GM21576 (cell line): ENCODE data around the gene POLD3.

Source experiments
- ATAC-seq: cut with Tn5 transposase; IDR thresholded peaks from one replicate; pipeline ENCODE4 v1.9.1; 2021; ENCODE audit warnings: mild to moderate bottlenecking, moderate library complexity; ENCODE audit not compliant: unreplicated experiment

The POLD3 gene, protein sequence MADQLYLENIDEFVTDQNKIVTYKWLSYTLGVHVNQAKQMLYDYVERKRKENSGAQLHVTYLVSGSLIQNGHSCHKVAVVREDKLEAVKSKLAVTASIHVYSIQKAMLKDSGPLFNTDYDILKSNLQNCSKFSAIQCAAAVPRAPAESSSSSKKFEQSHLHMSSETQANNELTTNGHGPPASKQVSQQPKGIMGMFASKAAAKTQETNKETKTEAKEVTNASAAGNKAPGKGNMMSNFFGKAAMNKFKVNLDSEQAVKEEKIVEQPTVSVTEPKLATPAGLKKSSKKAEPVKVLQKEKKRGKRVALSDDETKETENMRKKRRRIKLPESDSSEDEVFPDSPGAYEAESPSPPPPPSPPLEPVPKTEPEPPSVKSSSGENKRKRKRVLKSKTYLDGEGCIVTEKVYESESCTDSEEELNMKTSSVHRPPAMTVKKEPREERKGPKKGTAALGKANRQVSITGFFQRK

DNA sequence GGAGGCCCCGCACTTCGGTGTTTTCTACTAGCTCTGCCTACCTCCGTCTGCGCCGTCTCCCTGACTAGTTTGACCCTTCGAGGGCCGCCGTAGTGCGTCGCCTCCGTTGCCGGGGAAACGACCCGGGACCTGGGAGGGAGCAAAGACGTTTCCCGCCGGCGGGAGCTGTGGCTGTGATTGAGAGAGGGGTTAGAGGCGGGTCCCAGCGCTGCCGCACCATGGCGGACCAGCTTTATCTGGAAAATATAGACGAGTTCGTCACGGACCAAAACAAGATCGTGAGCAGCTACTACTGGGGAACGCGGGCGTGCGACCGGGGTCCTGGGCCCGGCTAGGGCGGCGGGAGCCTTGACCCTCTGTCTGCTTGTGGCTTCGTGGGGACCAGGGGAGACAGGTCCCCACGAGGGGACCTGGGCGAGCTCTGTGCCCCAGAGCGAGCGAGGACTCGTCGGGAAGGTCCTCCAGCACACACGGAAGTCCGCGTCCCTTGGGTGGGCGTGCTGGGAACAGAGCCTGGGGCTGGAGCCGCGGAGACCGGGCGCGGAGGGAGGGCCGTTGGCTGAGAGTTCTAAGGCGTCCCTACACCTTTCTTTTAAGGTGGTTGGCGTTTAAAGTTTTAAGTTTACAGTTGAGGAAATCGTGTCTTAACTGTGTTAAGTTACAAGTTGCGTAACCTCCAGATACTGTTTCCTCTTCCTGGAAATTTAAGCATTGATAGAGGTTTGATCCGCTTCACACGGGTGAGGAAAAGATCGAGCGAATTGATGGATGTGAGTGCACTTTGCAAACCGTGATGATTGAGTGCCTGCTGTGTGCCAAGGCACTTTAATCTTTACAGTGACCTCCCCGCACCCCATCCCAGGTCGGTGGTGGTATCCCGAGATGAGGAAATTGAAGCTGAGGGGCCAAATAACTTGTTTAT is at the start of gene POLD3:
POLD3 (plus strand) TSS at position 142 of the 922 bp plus-strand sequence; CDS start at position 219, 77 bp downstream.
- peak; percentile 94 for ATAC-seq

DNA sequence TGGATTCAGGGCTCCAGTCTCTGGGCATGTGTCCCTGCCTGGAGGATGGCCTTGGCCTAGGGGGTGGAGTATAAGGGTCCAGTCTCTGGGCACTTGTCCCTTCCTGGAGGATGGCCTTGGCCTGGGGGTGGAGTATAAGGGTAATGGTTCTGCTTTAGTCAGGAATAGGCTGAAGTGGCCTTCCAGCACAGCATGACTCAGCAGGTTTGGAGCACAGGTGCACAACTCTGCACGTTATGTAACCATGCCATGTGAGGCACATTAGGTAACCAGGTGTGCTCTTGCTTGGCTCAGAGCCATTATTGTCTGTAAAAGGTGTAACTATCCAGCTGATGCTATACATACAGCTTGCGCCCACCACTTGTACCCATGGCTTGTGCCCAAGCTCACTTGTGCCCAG is 48.4 kb upstream of the POLD3 start:
- no peak for ATAC-seq

DNA sequence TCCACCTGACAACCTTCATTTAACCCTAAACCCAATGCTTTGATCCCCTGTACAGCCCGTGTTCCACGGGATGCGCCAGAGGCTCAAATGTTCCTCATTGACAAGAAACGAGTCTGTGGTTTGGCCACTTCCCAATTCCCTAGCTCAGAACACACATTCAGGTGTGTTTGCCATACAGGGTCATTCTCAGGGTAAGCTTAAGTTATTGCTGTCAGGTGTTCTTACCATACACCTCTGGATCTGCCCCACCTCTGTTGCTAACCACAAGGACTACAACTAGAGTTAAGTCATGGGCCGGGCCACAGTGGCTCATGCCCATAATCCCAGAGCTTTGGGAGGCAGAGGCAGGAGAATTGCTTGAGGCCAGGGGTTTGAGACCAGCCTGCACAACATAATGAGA is 45.6 kb upstream of the POLD3 start:
- ATAC-seq: no peak

DNA sequence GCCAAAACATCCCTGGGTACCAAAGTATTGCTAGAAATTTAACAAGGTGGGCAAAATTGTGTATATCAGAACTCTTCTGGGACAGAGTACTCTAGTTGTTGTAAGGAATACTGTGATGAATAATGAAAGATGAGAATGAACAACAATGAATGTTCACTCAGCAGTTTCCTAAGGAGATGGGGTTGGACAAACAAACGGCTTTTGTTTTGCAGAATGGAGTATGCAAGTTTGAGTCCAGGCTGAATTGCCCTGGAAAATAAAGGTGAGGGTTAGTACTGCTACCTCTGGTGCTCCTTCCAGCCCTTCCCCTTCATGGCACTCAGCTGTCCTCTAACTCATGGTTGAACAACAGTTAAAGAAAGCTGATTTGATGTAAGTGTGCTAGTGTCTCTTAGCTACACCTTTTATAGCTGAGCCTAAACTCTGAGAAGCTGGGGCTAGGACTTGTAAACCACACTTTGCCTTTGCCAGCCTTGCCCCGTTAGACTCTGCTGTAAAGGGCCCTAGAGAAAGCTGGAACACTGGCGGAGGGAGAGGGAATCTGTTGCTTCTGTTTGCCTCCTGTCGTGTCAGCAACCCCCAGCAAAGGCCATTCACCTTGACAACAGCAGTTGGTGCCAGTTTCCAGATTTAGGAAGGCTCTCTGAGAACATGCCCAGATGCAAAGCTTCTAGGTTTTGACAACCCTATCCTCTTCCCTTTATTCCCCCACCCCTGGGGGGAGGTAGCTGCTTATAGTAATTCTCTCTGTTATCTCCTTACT is 41.2 kb upstream of the POLD3 start:
- no peak for ATAC-seq

DNA sequence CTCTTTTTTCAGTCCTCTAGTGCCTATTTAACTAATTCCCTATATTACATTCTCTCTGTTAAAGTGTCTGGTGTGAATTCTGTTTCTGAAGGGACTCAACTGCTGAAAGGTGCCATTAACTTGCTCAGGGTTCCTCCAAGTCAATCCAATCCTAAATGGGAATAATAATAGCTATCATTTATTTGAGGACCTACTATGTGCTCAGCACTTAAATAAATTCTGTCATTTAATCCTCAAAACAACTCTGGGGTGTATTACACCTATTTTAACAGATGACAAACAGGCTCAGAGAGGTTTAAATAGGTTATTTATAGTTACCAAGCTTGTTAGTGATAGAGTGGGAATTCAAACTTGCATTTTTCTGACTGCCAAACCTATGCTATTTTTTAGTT is 40.6 kb upstream of the POLD3 start:
- ATAC-seq: no peak

DNA sequence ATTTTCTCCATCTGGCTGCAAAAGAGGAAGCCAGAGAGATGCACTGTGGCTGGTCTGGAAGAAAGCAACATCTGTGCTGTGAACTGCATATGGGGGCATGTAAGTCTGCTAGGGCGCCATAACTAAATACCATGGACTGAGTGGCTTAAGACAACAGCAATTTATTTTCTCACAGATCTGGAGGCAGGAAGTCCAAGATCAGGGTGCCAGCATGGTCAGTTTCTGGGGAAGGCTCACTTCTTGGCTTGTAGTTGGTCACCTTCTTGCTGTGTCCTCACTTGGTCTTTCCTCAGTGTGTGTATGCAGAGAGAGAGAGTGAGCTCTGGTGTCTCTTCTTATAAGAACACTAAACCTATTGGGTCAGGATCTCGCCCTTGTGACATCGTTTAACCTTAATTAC is 34.9 kb upstream of the POLD3 start:
- ATAC-seq: no peak

DNA sequence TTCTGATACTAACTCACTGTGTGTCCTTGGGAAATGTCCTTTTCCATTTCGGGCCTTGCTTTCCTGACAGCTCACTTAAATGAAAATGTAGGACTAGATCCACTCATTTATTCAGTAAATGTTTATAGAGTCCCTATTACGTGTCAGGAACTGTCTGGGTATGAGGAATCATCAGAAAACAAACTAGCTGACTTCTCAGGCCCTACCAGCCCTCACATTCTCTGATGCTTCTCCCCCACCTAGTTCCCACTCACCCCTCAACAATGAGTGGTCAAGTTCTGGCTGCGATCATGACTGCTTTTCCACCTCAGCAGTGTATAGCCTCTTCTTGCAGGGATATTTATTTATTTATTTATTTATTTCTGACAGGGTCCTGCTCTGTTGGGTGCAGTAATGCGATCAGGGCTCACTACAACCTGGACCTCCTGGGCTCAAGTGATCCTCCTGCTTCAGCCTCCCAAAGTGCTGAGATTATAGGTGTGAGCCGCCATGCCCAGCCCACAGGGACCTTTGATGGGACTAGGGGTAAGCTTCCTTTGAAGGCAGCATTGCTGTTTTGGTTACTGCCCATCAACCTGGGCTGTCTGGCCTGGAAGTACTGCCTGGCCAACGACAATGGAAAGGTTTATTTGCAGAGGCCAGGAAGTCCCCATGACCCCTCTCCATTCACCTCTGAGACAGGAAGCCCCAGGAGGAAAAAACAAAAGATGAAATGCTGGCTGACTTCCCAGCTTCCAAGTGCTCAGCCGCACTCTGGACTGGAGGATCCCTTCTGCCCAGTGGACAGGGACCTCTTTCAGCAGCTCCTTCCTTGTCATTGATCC is 33.1 kb upstream of the POLD3 start:
- no peak for ATAC-seq

DNA sequence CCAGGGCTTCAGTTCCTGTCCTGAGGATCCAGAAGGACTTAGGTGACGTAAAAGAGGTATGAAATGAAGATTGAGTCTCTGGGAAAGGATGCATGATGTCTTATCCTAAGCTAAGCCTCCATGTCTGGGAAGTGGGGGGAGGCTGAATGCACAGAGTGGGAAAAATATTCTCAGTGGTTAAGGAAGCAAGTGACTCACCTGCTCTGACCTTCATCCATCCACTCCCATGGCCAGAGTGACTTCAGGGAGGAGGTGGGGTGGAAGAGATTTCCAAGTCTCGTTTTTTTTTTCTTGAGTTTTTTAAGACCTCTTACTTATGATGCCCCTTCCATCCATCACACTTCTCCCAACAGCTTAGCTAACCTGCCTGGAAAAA is 32.5 kb upstream of the POLD3 start:
- no peak for ATAC-seq

DNA sequence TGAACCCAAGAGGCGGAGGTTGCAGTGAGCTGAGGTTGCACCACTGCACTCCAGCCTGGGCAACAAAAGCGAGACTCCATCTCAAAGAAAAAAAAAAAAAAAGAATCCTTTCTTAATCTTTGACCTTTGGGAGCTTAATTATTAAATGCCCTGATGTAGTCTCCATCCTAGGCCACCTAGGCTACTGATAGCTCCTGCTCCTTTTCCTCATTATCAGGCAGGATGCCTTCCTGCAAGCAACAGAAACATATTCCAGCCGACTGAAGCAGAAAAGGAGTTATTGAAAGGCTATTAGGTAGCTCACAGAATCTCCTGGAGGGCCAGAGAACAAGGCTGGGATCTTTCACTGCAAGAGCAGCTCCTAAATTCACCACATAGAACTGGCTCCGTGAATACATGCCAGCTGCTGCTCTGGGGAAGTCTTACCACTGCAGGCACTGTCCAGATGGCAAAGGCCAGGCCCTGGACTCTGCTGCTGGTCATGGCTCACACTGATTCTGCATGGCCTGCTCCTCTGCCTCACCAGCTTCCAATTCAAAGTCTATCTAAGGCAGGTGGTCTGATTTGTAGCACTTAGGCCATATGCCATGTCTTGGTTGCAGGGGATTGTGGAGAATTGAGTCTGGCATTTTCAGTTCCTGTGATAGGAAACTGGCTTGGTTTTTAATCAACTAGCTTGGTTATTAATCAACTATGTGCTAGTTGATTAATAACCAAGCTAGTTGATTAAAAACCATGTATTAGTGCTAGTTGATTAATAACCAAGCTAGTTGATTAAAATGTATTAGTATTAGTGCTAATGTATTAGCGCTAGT is 26.0 kb upstream of the POLD3 start:
- ATAC-seq: no peak

DNA sequence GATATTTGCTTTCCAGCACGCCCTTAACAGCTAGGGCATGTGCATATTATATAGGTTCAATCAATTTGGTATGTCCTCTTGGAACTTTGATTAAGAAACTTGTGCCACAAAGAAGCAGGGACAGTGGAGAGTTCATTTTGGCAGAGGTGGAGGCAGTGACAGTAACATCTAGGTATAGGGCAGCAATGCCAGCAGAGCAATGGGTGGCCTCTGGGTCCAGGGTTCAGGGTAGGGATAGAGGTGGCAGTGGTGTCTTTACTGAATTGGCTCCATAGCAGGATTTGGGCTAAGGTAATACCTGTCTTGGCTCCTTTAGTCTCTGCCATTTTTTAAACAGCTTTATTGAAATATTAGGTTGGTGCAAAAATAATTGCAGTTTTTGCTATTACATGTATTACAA is 24.4 kb upstream of the POLD3 start:
- ATAC-seq: no peak

DNA sequence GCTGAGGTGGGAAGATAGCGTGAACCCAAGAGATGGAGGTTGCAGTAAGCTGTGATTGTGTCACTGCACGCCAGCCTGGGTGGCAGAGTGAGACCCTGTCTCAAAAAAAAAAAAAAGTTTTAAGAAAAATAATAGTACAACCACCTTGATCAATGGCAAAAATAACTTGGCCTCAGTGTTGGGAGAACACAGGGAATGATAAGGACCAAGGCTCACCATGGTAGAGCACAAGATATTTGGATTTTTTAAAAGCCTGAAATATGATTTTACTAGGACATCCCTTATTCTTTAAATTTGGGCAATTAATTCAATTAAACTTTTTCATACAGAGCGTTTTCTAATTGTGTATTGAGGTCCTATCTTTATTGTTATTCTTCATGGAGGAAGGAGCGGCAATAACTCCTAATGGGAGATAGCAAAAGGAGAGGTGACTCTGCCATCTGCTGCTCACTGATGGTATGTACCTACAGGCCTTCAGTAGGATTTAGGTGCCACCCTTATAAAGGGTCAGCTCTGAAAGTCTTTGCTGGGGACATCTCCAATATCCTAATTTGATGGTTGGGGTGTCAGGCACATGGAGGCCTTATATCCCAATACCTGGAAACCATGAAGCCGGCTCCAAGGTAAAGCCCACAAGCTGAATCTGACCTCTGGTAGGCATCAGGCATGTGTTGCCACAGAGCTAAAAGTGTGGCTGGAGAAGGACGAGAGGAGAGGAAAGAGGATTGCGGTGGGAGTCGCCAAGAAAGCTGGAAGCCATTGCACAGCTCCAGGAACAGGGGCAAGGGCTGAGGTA is 21.9 kb upstream of the POLD3 start:
- ATAC-seq: no peak

DNA sequence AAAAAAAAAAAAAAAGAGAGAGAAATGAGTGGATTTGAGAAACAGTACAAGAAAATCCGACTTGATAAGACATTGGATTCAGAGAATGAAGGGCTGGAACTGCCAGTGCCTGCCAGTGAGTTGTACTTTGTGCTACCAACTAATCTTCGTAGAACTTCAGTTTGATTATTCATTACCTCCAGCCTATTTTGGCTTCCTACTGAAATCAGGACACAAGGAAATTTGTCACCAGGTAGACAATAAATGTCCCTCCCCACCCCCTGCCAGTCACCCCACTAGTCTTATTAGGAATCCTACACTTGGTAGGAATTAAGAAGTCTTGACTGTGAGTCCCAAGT is 21.4 kb upstream of the POLD3 start:
- ATAC-seq: no peak

DNA sequence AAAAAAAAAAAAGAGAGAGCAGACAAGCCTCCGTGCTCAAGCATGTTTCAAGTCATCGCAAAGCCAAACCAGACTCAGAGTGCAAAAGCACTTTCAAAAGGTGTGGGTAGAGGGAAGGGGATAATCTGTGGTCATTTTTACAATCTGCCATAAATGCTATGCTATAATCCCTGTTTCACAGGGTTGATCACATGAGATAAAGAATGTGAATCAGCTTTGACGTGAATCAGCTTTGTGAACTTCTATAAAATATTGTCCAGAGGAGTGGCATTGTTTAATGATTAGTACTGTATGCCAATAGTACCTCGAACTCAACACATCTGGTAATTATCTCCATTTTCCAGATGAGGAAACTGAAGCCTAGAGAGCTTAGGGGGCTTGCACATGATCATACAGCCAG is 20.0 kb upstream of the POLD3 start:
- ATAC-seq: no peak

DNA sequence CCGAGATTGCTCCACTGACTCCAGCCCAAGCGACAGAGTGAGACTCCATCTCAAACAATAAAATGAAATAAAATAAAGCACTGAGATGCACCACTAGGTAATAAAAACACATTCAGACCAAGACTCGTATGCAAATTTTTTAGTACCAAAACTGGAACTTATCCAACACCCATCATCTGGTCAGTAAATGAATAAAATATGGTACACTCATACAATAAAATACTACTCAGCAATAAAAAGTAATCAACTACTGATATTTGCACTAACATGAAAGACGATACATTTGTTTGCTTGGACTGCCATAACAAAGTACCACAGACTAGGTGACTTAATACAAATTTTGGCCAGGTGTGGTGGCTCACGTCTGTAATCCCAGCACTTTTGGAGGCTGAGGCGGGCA is 17.8 kb upstream of the POLD3 start:
- ATAC-seq: no peak

DNA sequence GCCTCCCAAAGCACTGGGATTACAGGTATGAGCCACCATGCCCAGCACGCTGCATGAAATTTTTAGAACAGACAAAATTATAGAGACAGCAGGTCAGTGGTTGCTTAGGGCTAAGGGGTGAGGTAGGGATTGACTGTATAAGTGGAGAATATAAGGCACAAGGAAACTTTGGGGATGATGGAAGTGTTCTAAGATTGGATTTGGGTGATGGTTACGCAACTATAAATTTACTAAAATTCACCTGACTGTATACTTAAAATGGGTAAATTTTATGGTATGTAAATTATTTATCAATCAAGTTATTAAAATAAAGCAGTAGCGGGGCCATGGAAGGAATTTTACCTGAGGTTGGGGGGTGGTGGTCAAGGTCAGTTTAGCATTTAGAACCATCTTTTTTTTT is 16.4 kb upstream of the POLD3 start:
- ATAC-seq: no peak

DNA sequence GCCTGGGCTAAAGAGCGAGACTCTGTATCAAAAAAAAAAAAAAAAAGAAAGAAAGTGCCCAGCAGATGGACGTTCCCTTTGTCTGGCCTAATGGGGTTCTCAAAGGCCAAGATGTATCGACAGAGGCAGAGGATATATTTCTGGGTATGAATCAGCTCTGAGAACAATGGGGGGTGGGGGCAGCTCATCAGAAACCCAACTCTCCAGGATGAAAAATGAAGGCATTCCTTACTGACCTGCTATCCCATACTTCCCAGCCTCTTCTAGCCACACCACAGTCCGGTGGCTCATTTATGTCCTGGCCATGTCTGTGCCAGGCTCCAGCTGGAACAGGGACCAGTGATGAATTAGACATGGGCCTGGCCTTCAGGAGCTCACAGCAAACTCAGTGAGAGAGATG is 15.2 kb upstream of the POLD3 start:
- ATAC-seq: no peak

DNA sequence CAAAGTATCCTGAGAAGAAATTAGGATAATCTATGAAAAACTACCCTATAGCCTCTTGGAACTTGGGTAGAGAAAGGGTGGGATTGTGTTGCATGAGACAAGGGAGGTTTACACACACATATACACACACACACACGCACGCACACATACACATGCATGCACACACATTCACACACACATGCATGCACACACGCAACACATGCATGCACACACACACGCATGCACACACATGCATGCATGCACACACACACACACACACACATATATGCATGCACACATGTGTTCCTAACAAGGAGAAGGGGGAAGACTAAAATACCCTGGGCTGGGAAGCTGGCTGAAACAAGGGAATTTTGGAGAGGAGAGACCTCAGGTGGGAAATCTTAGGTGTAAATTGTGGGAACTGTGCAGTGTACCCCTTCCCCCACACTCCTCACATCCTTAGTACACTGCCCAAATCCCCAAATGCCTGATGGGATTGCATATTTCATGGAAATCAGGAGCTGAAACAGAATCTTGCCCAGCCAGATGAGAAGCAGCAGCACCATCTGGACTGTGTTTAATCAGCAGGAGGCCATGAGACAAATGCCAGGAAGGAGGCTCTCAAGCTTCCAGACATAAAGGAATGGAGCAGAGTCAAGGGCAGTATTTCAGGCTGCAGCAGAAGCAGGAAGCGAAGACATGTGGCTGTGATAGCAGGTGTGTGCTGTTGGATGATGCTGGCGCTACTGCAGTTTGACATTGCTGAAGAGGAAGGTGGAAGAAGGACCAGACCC is 14.6 kb upstream of the POLD3 start:
- no peak for ATAC-seq
